Measurements from ENCODE around the gene OR1A2.

DNA sequence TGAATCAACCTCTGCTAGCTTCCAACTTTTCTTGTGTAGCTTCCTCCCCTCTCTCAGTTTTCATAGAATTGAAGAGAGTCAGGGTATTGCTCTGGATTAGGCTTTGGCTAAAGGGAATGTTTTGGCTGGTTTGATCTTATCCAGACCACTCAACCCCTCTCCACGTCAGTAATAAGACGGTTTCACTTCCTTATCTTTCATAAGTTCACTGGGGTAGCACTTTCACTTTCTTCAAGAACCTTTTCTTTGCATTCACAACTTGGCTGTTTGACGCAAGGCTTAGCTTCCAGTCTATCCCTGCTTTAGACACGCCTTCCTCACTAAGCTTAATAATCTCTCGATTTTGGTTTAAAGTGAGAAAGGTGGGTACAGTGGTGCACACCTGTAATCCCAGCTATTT is 29.7 kb upstream of the OR1A2 start:
- TF ChIP-seq EZH2 (IDR thresholded peaks at IDR 0.05; ENCODE audit: low read depth, unreplicated experiment) (no peak), POLR2AphosphoS5 (IDR thresholded peaks at IDR 0.05; ENCODE audit: low read depth) (no peak), ZNF114 (CRISPR knock-in tag; IDR thresholded peaks at IDR 0.05) (no peak), CREB1 (CRISPR knock-in tag; IDR thresholded peaks at IDR 0.05; ENCODE audit: low read depth) (no peak), EZH2phosphoT487 (IDR thresholded peaks at IDR 0.05; ENCODE audit: unreplicated experiment) (no peak)
- TF ChIP-seq, protein P1, sequence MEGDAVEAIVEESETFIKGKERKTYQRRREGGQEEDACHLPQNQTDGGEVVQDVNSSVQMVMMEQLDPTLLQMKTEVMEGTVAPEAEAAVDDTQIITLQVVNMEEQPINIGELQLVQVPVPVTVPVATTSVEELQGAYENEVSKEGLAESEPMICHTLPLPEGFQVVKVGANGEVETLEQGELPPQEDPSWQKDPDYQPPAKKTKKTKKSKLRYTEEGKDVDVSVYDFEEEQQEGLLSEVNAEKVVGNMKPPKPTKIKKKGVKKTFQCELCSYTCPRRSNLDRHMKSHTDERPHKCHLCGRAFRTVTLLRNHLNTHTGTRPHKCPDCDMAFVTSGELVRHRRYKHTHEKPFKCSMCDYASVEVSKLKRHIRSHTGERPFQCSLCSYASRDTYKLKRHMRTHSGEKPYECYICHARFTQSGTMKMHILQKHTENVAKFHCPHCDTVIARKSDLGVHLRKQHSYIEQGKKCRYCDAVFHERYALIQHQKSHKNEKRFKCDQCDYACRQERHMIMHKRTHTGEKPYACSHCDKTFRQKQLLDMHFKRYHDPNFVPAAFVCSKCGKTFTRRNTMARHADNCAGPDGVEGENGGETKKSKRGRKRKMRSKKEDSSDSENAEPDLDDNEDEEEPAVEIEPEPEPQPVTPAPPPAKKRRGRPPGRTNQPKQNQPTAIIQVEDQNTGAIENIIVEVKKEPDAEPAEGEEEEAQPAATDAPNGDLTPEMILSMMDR (conservative IDR thresholded peaks at IDR 0.05; ENCODE audit: low read depth in 2 of 2): no peak
